Activated CD8-positive, alpha-beta memory T cell treated with anti-CD3 and anti-CD28 coated beads, Interleukin-2, amount 50 U/mL, for 1 hour (primary cell): ENCODE data around the gene MCAM.

Experiments used
- DNase-seq: peaks from one replicate; pipeline ENCODE4 v3.0.0-alpha.2; 2020; ENCODE audit errors: extremely low read depth

MCAM gene

GRCh38 chr11:119345685-119346084 is 28.8 kb upstream of the MCAM start:
- no peak for DNase-seq

DNA sequence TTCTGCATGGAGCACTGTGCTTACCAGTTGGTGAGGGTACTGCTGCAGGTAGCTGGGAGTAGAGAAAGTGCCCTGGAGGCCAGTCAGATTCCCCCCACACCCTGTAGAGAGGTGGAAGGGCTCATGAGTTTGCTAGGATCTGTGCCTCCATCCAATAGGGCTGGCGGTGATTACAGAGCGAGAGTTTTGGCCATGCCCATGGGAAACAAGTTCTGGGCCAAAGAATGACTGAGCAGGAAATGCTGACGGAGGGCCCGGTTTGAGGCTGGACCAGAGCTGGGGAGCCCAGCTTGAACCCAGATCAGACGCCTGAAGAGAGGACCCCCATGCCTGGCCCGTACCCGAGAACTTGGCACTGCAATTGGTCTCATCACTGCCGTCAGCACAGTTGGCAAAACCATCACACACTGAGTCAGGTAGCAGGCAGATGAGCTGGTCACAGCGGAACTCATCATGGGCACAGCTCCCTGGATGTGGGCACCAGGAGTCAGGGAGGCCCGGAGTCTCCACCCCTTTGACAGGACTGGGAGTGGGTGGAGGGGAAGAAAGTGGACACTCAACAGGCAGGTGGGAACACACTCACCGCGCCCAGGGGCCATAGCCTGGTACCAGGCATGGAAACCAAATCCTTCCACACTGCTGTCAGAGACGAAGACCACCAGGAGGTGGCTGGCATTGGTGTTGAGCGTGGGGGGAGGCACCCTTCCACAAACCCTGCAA is 27.5 kb upstream of the MCAM start:
- no peak for DNase-seq

GRCh38 chr11:119343726-119344125 is 26.8 kb upstream of the MCAM start:
- DNase-seq: no peak

GRCh38 chr11:119342362-119343130 is 25.6 kb upstream of the MCAM start:
- DNase-seq: no peak

GRCh38 chr11:119342023-119342300 is 25.0 kb upstream of the MCAM start:
- DNase-seq: no peak

DNA sequence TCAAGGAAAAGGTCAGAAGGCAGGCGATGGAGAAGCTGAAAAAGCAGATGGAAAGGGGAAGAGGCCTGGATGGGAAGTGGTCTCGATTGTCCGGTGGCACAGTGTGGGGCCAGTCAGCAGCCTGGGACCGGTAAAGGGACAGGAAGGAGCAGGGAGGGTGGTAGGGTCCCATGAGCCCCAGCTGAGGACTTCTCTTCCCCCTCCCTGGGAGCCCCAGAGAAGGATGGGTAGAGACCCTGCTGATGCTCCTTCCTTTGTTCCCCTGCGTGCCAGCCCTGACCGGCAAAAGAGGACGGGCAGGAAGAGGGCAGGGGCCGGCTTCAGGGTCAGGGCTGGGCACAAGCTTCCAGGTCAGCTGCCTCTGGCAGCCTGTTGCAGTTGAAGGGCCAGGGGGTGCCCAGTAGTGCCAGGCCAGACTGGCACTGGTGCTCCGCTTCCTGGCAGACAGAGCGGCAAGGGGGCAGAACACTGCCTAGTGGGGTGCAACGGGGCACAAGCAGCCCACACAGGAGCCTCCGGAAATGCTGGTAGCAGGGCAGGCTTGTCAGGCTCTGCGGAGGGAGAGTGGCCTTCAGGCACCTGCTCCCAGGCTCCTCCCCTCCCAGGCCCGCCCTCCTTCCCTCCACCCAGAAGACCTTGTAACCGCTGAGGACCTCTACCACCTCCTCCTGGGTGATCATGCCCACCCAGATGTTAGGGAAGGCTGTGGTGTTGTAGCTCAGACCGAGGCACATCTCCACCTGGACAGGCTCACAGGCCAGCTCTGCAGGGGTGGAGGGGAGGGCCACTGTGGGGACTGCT is 24.5 kb upstream of the MCAM start:
- DNase-seq: no peak

DNA sequence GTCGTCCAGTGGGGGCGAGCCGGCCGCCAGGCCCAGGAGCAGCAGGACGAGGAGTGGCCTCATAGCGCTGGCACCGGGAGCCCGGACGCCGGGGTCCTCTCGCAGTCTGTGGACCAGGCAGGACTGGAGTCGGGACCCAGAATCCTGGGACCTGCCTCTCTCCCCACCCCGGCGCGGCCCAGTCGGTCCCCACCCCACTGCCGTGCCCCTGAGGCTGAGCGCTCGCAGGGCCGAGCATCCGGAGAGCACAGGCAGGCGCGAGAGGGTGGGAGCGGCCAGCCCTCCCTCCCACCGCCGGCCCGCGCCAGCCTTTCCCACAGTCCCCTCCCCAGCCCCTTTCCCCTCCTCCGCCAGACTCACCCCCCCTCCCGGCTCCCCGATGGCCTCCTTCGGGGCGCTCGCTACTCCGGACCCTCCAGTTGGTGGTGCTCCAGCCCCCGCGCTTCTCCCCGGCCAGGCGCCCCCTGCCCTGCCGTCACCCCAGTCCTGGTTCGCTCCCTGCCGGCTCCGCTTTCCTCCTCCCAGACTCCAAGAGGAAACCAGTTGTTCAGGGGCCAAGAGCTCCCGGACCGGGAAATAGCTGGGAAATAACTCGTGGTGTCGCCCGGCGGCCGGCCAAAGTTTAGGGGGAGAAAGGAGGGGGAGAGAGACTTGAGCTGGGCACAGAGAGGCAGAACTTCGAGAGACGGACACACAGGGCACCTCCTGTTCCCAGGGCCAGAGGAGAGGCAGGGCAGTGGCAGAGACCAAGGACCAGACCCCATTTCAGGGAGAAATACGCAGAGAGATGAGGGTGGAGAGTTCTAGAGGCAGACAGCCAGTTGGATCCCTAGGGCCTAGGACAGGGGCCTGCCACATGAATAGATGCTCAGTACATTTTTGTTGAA is 23.6 kb upstream of the MCAM start, which contains the start of gene C1QTNF5:
TSS of gene C1QTNF5 (minus strand) at position 549 of the 887 bp plus-strand sequence. CDS start at position 63, 486 bp downstream.
- no peak for DNase-seq

- DNase-seq: no peak
These were observed 22.8 kb upstream of the MCAM start for GRCh38 chr11:119339589-119340334.

GRCh38 chr11:119338965-119339588 is 22.1 kb upstream of the MCAM start:
- DNase-seq: no peak

- no peak for DNase-seq
These were observed 21.5 kb upstream of the MCAM start for GRCh38 chr11:119338318-119338890.

- no peak for DNase-seq
These were observed 20.8 kb upstream of the MCAM start for GRCh38 chr11:119337581-119338317.

DNA sequence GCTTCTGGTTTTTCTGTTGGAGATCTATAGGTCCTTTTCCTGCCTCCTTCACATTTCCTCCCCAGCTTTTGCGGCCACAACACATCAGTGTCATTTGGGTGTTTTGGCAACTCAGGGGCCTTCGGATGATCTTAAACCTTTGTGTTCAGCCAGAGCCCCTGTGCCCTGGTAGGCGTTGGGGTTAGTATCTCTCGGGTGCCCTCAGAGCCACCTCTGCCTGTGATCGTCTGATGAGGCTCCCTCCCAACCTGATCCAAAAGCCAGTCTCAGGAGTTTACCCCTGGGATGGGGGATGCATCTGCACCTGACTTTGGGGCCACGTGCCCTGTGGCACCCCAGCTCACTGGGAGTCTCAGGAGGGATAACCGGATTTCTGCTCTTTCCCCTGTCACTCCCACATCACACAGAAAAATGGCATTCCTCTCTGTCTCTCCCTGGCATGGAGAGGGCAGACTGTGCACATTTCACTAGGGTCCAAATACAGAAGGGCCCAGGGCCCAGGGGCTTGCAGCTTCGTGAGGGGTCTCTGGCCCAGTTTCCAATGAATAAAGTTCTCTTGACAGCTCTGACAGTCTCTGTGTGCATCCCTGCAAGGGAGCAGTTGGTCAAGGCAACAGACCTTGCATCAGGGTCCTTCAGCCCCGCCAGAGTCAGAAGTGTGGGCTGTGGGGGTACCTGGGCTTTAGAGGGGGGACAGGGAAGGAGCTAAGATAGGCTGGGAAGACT is 20.0 kb upstream of the MCAM start:
- no peak for DNase-seq

- no peak for DNase-seq
These were observed 19.0 kb upstream of the MCAM start for GRCh38 chr11:119335655-119336543.

DNA sequence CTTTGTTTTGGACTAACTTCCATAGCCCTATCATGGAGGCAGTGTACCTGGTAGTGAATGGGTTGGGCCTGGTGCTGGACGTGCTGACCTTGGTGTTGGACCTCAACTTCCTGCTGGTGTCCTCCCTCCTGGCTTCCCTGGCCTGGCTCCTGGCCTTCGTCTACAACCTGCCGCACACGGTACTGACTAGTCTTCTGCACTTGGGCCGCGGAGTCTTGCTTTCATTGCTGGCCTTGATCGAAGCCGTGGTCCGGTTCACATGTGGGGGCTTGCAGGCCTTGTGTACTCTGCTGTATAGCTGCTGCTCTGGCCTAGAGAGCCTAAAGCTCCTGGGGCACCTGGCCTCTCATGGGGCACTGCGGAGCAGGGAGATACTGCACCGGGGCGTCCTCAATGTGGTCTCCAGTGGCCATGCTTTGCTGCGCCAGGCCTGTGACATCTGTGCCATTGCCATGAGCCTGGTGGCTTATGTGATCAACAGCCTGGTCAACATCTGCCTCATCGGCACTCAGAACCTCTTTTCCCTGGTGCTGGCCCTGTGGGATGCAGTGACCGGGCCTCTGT is 18.2 kb upstream of the MCAM start:
- DNase-seq: no peak

DNA sequence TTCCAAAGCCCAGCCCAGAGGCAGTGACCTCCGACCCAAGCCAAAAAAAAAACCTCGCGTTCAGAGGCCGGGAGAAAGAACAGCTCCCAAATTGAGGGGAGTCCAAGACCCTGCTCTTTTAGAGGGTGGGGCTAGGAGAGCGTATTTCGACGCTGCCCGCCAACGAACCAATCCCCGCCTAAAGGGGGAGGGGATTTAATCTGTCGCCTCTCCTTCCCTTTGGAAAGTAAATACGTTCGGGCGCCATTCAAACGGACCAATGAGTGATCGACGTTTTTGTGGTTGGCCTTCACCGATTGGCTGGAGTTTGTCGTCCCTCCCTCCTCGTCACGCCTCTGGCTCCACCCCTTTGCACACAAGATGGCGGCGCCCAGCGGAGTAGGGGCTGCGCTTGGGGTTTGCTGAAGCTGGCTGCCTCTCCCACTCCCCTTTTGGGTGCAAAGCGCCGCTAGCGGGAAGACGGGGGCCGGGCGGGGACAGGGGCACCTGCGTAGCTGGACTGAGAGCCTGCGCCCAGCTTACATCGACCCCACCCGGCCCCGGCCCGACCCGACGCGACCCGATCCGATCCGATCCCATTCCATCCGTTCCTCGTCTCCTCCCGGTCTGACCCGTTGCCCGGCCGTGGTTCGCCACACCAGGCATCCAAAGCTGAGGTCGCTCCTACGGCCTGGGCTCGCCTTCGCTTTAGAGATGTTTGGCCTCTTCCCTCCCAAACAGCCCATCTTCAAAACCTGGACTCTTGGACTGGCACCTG is 17.4 kb upstream of the MCAM start, which contains the start of gene RNF26:
TSS of gene RNF26 (plus strand) at position 354 of the 757 bp plus-strand sequence. CDS start 596 bp downstream, outside the sequence.
- peak; percentile 89 for DNase-seq

GRCh38 chr11:119332111-119332765 is 15.3 kb upstream of the MCAM start:
- no peak for DNase-seq
